Hepatocyte (in vitro differentiated cells): ENCODE data around the gene PDE1C. TPM values are rescaled to one million over a fixed set of nuclear protein-coding genes. Genes with fewer than 3 reads are reported as not detected.

Experiments used
- DNase-seq: peaks from one replicate; pipeline ENCODE4 v3.0.0-alpha.2; 2016; ENCODE audit warnings: low spot score
- H2AFZ ChIP-seq: fragments of 200-600 bp; sonication (generic); 2 replicates; pipeline ENCODE4 v1.6.0; 2016; ENCODE audit warnings: antibody characterized with exemption, mild to moderate bottlenecking
- H3K27ac ChIP-seq: fragments of 200-600 bp; sonication (generic); 2 replicates; pipeline ENCODE4 v1.5.1; 2016; ENCODE audit warnings: mild to moderate bottlenecking
- H3K27me3 ChIP-seq: fragments of 200-600 bp; sonication (generic); 2 replicates; pipeline ENCODE4 v1.6.1; 2016
- H3K36me3 ChIP-seq: fragments of 200-600 bp; sonication (generic); replicated peaks from 2 replicates; pipeline ENCODE4 v1.5.1; 2016; ENCODE audit warnings: low read depth; ENCODE audit not compliant: insufficient read depth
- H3K4me1 ChIP-seq: fragments of 200-600 bp; sonication (generic); 2 replicates; pipeline ENCODE4 v1.5.1; 2016; ENCODE audit warnings: mild to moderate bottlenecking, moderate library complexity; ENCODE audit not compliant: insufficient read depth
- H3K4me2 ChIP-seq: fragments of 200-600 bp; sonication (generic); 2 replicates; pipeline ENCODE4 v1.6.0; 2016
- H3K4me3 ChIP-seq: fragments of 200-600 bp; sonication (generic); 2 replicates; pipeline ENCODE4 v1.5.1; 2016; ENCODE audit warnings: mild to moderate bottlenecking
- H3K79me2 ChIP-seq: fragments of 200-600 bp; sonication (generic); 2 replicates; pipeline ENCODE4 v1.6.0; 2017; ENCODE audit warnings: mild to moderate bottlenecking
- H3K9me2 ChIP-seq: fragments of 200-600 bp; sonication (generic); replicated peaks from 2 replicates; pipeline ENCODE4 v1.6.0; 2017; ENCODE audit warnings: mild to moderate bottlenecking; ENCODE audit not compliant: insufficient read depth
- H3K9me3 ChIP-seq: fragments of 200-600 bp; sonication (generic); 2 replicates; pipeline ENCODE4 v1.5.1; 2016; ENCODE audit warnings: low read depth, mild to moderate bottlenecking
- H4K20me1 ChIP-seq: fragments of 200-600 bp; sonication (generic); 2 replicates; pipeline ENCODE4 v1.6.0; 2016; ENCODE audit warnings: mild to moderate bottlenecking; ENCODE audit not compliant: insufficient read depth, poor library complexity, severe bottlenecking
- EZH2 ChIP-seq: fragments of 200-600 bp; sonication (generic); IDR thresholded peaks from 2 replicates; pipeline ENCODE4 v1.6.1; 2016; ENCODE audit warnings: antibody characterized with exemption, mild to moderate bottlenecking, borderline replicate concordance
- EZH2phosphoT487 ChIP-seq: fragments of 200-600 bp; sonication (generic); IDR thresholded peaks from one replicate; pipeline ENCODE4 v1.6.1; 2018; ENCODE audit warnings: antibody characterized with exemption, mild to moderate bottlenecking, low read depth, moderate library complexity; ENCODE audit not compliant: unreplicated experiment, severe bottlenecking
- whole genome bisulfite sequencing: methylation state at CpG from one replicate; pipeline ENCODE4 v1.1.6; 2016; ENCODE audit warnings: low lambda C conversion rate; ENCODE audit errors: missing lambda C conversion rate; 5-methylcytosine and 5-hydroxymethylcytosine counted together
- polyA plus RNA-seq: library from polyadenylated mRNA; unstranded; fragments of >200 nt; fragmentation: Nextera tagmentation; extraction: Ambion mirVana; gene quantifications from 2 replicates; pipeline ENCODE4 v1.2.1, GENCODE V29; 2016
- total RNA-seq: library from RNA; depleted of rRNA; stranded (reverse); fragments of >200 nt; gene quantifications from 2 replicates; pipeline ENCODE4 v1.2.3, GENCODE V29; 2014
- TF ChIP-seq, protein P1 (sequence below): fragments of 200-600 bp; sonication (generic); IDR thresholded peaks from 2 replicates; pipeline ENCODE4 v1.5.1; 2016; ENCODE audit warnings: antibody characterized with exemption, mild to moderate bottlenecking; ENCODE audit not compliant: poor library complexity

The PDE1C gene
- total and polyA plus RNA-seq, 2 experiments from 2014 or later = 1.8 to 5.0 TPM

DNA sequence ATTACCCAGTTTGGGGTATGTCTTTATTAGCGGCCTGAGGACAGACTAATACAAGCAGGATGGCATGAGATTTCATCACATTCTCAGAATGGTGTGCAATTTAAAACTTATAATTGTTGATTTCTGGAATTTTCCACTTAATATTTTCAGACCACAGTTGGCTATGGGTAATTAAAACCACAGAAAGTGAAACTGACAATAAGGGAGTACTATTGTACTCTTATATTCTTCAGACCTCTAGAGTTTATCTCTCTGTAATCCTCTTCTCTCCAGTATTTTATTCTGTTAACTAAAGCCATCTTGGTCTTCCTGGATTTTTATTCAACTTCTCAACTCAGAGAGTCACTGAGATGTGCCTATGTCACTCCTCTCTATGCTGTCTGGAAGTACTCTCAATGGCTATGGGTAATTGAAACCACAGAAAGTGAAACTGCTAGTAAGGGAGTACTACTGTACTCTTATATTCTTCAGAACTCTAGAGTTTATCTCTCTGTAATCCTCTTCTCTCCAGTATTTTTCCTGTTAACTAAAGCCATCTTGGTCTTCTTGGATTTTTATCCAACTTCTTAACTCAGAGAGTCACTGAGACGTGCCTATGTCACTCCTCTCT is 264.9 kb downstream of the PDE1C start:
- no peaks in the 10 kb centered on the region for H3K27me3 ChIP-seq
- no peaks in the 10 kb centered on the region for H3K9me2 ChIP-seq
- no peak overlapping the region for H3K27ac ChIP-seq
- H3K4me1 ChIP-seq = no peaks in the 10 kb centered on the region
- no peak for DNase-seq
- TF ChIP-seq, protein P1, sequence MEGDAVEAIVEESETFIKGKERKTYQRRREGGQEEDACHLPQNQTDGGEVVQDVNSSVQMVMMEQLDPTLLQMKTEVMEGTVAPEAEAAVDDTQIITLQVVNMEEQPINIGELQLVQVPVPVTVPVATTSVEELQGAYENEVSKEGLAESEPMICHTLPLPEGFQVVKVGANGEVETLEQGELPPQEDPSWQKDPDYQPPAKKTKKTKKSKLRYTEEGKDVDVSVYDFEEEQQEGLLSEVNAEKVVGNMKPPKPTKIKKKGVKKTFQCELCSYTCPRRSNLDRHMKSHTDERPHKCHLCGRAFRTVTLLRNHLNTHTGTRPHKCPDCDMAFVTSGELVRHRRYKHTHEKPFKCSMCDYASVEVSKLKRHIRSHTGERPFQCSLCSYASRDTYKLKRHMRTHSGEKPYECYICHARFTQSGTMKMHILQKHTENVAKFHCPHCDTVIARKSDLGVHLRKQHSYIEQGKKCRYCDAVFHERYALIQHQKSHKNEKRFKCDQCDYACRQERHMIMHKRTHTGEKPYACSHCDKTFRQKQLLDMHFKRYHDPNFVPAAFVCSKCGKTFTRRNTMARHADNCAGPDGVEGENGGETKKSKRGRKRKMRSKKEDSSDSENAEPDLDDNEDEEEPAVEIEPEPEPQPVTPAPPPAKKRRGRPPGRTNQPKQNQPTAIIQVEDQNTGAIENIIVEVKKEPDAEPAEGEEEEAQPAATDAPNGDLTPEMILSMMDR = no peak
- TF ChIP-seq EZH2 = no peak
- TF ChIP-seq EZH2phosphoT487 = no peak
- H3K79me2 ChIP-seq = no peaks in the 10 kb centered on the region
- H2AFZ ChIP-seq = no peak overlapping the region
- no peak overlapping the region for H3K4me3 ChIP-seq
- no peaks in the 10 kb centered on the region for H4K20me1 ChIP-seq
- no peaks in the 10 kb centered on the region for H3K36me3 ChIP-seq
- WGBS = 89% methylated on average over 2 of the region's 2 CpGs
- H3K4me2 ChIP-seq = no peak overlapping the region
- H3K9me3 ChIP-seq = no peaks in the 10 kb centered on the region

DNA sequence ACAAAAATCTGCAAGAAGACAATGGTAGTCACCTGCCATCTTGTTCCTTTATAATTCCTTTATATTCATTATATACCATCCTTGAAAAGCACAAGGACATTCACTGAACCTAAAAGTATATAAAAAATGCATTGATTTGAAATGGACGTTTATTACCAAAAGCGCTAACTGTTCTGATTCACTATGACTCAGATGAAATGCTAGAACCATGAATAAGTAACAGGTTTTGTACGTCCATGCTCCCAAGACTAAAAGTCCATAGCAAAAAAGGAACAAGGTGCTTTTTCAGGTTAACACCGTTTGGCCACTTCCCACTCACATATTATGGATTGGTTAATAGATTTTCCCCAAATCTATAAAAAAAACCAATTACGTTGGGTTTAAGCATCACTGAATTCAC is 273.8 kb downstream of the PDE1C start:
- no peaks in the 10 kb centered on the region for H3K4me1 ChIP-seq
- no peaks in the 10 kb centered on the region for H3K9me3 ChIP-seq
- H4K20me1 ChIP-seq = no peaks in the 10 kb centered on the region
- no peaks in the 10 kb centered on the region for H3K36me3 ChIP-seq
- no peak for DNase-seq
- no peak overlapping the region for H3K4me3 ChIP-seq
- no peak for TF ChIP-seq EZH2
- TF ChIP-seq, protein P1 = no peak
- TF ChIP-seq EZH2phosphoT487 = no peak
- H3K27me3 ChIP-seq = no peaks in the 10 kb centered on the region
- no peaks in the 10 kb centered on the region for H3K9me2 ChIP-seq
- H3K79me2 ChIP-seq = no peaks in the 10 kb centered on the region
- WGBS = 76% methylated on average over 5 of the region's 5 CpGs
- H3K4me2 ChIP-seq = no peak overlapping the region
- no peak overlapping the region for H2AFZ ChIP-seq
- H3K27ac ChIP-seq = no peak overlapping the region

DNA sequence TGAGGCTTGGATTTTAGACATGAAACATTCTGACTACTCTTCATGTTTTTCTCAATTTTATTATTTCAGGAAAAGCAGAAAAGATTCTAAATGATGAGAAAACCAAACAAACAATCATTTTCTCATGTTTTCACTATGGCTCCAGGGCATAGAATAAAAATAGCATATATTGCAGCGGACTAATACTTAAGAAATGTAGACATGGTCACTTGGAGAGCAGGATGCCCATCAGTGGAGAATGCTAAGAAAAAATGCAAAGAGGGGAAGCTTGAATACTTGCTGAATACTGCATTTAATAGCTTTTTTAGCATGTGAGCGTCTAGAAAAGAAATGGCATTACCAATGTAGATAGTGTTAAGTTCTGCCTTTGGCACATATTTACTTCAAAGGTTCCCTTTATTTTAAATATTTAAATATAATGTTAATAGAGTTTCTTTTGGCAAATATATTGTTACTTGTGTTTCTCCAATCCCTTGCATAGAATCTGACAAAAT is 275.3 kb downstream of the PDE1C start:
- Histone ChIP-seq H3K4me3 (no peak overlapping the region), H3K79me2 (no peaks in the 10 kb centered on the region), H3K36me3 (no peaks in the 10 kb centered on the region), H3K9me2 (no peaks in the 10 kb centered on the region), H3K9me3 (no peaks in the 10 kb centered on the region), H4K20me1 (no peaks in the 10 kb centered on the region), H3K27ac (no peak overlapping the region), H2AFZ (no peak overlapping the region), H3K4me1 (no peaks in the 10 kb centered on the region), H3K27me3 (no peaks in the 10 kb centered on the region), H3K4me2 (no peak overlapping the region)
- TF ChIP-seq EZH2phosphoT487 = no peak
- TF ChIP-seq, protein P1 = no peak
- TF ChIP-seq EZH2 = no peak
- 85% methylated on average over 2 of the region's 2 CpGs for WGBS
- no peak for DNase-seq
